OCI-LY3 (cell line): ENCODE data around the gene ARPC5.

Experiments used
- H2AFZ ChIP-seq: fragments of 200-600, 300-600 bp; shearing (Covaris generic); 2 replicates; pipeline ENCODE4 v1.6.0; 2014; ENCODE audit warnings: antibody characterized with exemption, low read depth, low read length
- H3K27ac ChIP-seq: fragments of 200-600, 300-600 bp; sonication (generic); 2 replicates; pipeline ENCODE4 v1.5.1; 2014; ENCODE audit warnings: mild to moderate bottlenecking, low read length, moderate library complexity, mixed read lengths
- H3K27me3 ChIP-seq: fragments of 200-600, 300-600 bp; sonication (generic); 2 replicates; pipeline ENCODE4 v1.6.1; 2014; ENCODE audit warnings: low read depth, low read length, mixed read lengths
- H3K36me3 ChIP-seq: fragments of 200-600, 300-600 bp; sonication (generic); replicated peaks from 2 replicates; pipeline ENCODE3; 2014; ENCODE audit warnings: low read depth, low read length, mixed read lengths
- H3K4me1 ChIP-seq: fragments of 300-600, 200-600 bp; sonication (generic); 2 replicates; pipeline ENCODE4 v1.6.1; 2014; ENCODE audit warnings: low read length, mixed read lengths
- H3K4me2 ChIP-seq: fragments of 200-600, 300-600 bp; sonication (generic); 2 replicates; pipeline ENCODE4 v1.6.1; 2014; ENCODE audit warnings: low read length, mixed read lengths
- H3K4me3 ChIP-seq: fragments of 300-600, 200-600 bp; sonication (generic); 2 replicates; pipeline ENCODE4 v1.5.1; 2014; ENCODE audit warnings: antibody characterized with exemption, mild to moderate bottlenecking, low read length, moderate library complexity
- H3K79me2 ChIP-seq: fragments of 300-600, 200-600 bp; shearing (Covaris generic); 2 replicates; pipeline ENCODE4 v1.6.1; 2014; ENCODE audit warnings: mild to moderate bottlenecking, low read length, mixed read lengths
- H3K9ac ChIP-seq: fragments of 300-600, 200-600 bp; shearing (Covaris generic); 2 replicates; pipeline ENCODE4 v1.6.0; 2014; ENCODE audit warnings: mild to moderate bottlenecking, low read length, moderate library complexity
- H3K9me3 ChIP-seq: fragments of 200-600, 300-600 bp; shearing (Covaris generic); 2 replicates; pipeline ENCODE4 v1.6.1; 2014; ENCODE audit warnings: low read length, mixed read lengths; ENCODE audit not compliant: insufficient read depth
- H4K20me1 ChIP-seq: fragments of 200-600, 300-600 bp; sonication (generic); 2 replicates; pipeline ENCODE4 v1.6.1; 2016; ENCODE audit warnings: low read length, mixed read lengths; ENCODE audit not compliant: insufficient read depth
- CTCF ChIP-seq: fragments of 200-600, 300-600 bp; sonication (generic); IDR thresholded peaks from 2 replicates; pipeline ENCODE4 v1.5.1; 2014; ENCODE audit warnings: antibody characterized with exemption, low read length, low read depth
- EZH2phosphoT487 ChIP-seq: fragments of 200-600 bp; shearing (Covaris generic); IDR thresholded peaks from 2 replicates; pipeline ENCODE4 v1.6.1; 2018; ENCODE audit warnings: antibody characterized with exemption, mixed run types, low read depth

ARPC5 gene

GRCh38 chr1:183655562-183656075 is 20.0 kb upstream of the ARPC5 start:
- peak overlapping the region; percentile 44 for H3K4me2 ChIP-seq
- H3K36me3 ChIP-seq, result no peaks in the 10 kb centered on the region
- no peaks in the 10 kb centered on the region for H4K20me1 ChIP-seq
- H3K4me1 ChIP-seq, result peaks cover 9% of the 10 kb centered on the region; the same call in 1 of the 2 replicates
- H3K4me3 ChIP-seq, result no peak overlapping the region
- no peak overlapping the region for H3K9ac ChIP-seq
- H3K27ac ChIP-seq, result no peak overlapping the region
- no peak for TF ChIP-seq EZH2phosphoT487
- peak; percentile 97 for TF ChIP-seq CTCF
- H3K79me2 ChIP-seq, result no peaks in the 10 kb centered on the region
- H3K27me3 ChIP-seq, result no peaks in the 10 kb centered on the region
- H2AFZ ChIP-seq, result no peak overlapping the region
- no peaks in the 10 kb centered on the region for H3K9me3 ChIP-seq

GRCh38 chr1:183654706-183655105 is 19.1 kb upstream of the ARPC5 start:
- Histone ChIP-seq H3K9ac (no peak overlapping the region), H3K36me3 (no peaks in the 10 kb centered on the region), H3K4me1 (peaks cover 9% of the 10 kb centered on the region; the same call in 1 of the 2 replicates), H2AFZ (no peak overlapping the region), H3K9me3 (no peaks in the 10 kb centered on the region), H4K20me1 (no peaks in the 10 kb centered on the region), H3K27me3 (no peaks in the 10 kb centered on the region), H3K4me3 (no peak overlapping the region), H3K79me2 (no peaks in the 10 kb centered on the region), H3K27ac (no peak overlapping the region), H3K4me2 (no peak overlapping the region)
- TF ChIP-seq CTCF (no peak), EZH2phosphoT487 (no peak)

- no peaks in the 10 kb centered on the region for H3K27me3 ChIP-seq
- no peak overlapping the region for H3K4me3 ChIP-seq
- H3K36me3 ChIP-seq, result no peaks in the 10 kb centered on the region
- H3K79me2 ChIP-seq, result no peaks in the 10 kb centered on the region
- no peak overlapping the region for H2AFZ ChIP-seq
- no peak overlapping the region for H3K4me2 ChIP-seq
- peaks cover 9% of the 10 kb centered on the region; the same call in 1 of the 2 replicates for H3K4me1 ChIP-seq
- no peak overlapping the region for H3K9ac ChIP-seq
- H3K9me3 ChIP-seq, result no peaks in the 10 kb centered on the region
- TF ChIP-seq EZH2phosphoT487 (no peak), CTCF (no peak)
- no peaks in the 10 kb centered on the region for H4K20me1 ChIP-seq
- H3K27ac ChIP-seq, result no peak overlapping the region
These were observed 18.4 kb upstream of the ARPC5 start for GRCh38 chr1:183653876-183654451.

GRCh38 chr1:183653462-183653794 is 17.8 kb upstream of the ARPC5 start:
- H3K4me1 ChIP-seq, result peaks cover 9% of the 10 kb centered on the region; the same call in 1 of the 2 replicates
- H3K79me2 ChIP-seq, result no peaks in the 10 kb centered on the region
- H3K4me2 ChIP-seq, result no peak overlapping the region
- no peaks in the 10 kb centered on the region for H3K9me3 ChIP-seq
- TF ChIP-seq CTCF (no peak), EZH2phosphoT487 (no peak)
- H3K36me3 ChIP-seq, result no peaks in the 10 kb centered on the region
- no peak overlapping the region for H3K4me3 ChIP-seq
- no peak overlapping the region for H3K9ac ChIP-seq
- H3K27ac ChIP-seq, result no peak overlapping the region
- H2AFZ ChIP-seq, result no peak overlapping the region
- H4K20me1 ChIP-seq, result no peaks in the 10 kb centered on the region
- H3K27me3 ChIP-seq, result no peaks in the 10 kb centered on the region
